Keratinocyte (primary cell): ENCODE measurements around the gene NETO2. TPM values are rescaled to one million over a fixed set of nuclear protein-coding genes. Genes with fewer than 3 reads are reported as not detected.

Experiments
- DNase-seq: peaks from one replicate; pipeline ENCODE4 v3.0.0-alpha.2; 2011; ENCODE audit warnings: low read depth, missing footprints, low spot score
- FAIRE-seq: peaks from 2 replicates; lab custom pipeline; 2011; peaks lifted over from hg19 to GRCh38; lab: Jason Lieb, UNC
- H2AFZ ChIP-seq: 2 replicates; pipeline ENCODE4 v1.6.0; 2012; ENCODE audit warnings: low read length, control low read depth, inconsistent platforms; ENCODE audit not compliant: control insufficient read depth
- H3K27ac ChIP-seq: 2 replicates; pipeline ENCODE4 v1.5.1; 2011; ENCODE audit warnings: low read length; ENCODE audit not compliant: control insufficient read depth, insufficient read depth
- H3K27me3 ChIP-seq: 3 replicates; pipeline ENCODE4 v1.6.0; 2011; ENCODE audit warnings: low read length; ENCODE audit not compliant: control insufficient read depth, insufficient read depth; ENCODE audit errors: extremely low read depth
- H3K36me3 ChIP-seq, 2 experiments: 2 replicates in 1 of 2; 3 replicates in 1 of 2; pipeline ENCODE4 v1.5.1; 2011; ENCODE audit warnings: low read length in 2 of 2, mild to moderate bottlenecking in 1 of 2; ENCODE audit not compliant: control insufficient read depth in 2 of 2, insufficient read depth in 2 of 2; ENCODE audit errors: extremely low read depth in 1 of 2
- H3K4me1 ChIP-seq: 3 replicates; pipeline ENCODE4 v1.5.1; 2011; ENCODE audit warnings: low read length; ENCODE audit not compliant: control insufficient read depth, insufficient read depth; ENCODE audit errors: extremely low read depth
- H3K4me2 ChIP-seq: 3 replicates; pipeline ENCODE4 v1.6.0; 2011; ENCODE audit warnings: low read depth, low read length; ENCODE audit not compliant: control insufficient read depth, insufficient read depth; ENCODE audit errors: extremely low read depth
- H3K4me3 ChIP-seq, 3 experiments: fragments of 200-600 bp in 1 of 3; sonication (generic) in 1 of 3; 2 replicates in 2 of 3; 3 replicates in 1 of 3; pipeline ENCODE4 v1.5.1; 2011 to 2016; ENCODE audit warnings: low read length in 3 of 3, mild to moderate bottlenecking in 3 of 3, control low read depth in 2 of 3, inconsistent platforms in 1 of 3, low read depth in 1 of 3, mixed read lengths in 1 of 3, mixed run types in 1 of 3, moderate library complexity in 1 of 3; ENCODE audit not compliant: control insufficient read depth in 2 of 3, insufficient read depth in 2 of 3; ENCODE audit errors: extremely low read depth in 1 of 3
- H3K79me2 ChIP-seq: 2 replicates; pipeline ENCODE4 v1.6.0; 2012; ENCODE audit warnings: low read length; ENCODE audit not compliant: control insufficient read depth, insufficient read depth
- H3K9ac ChIP-seq: 3 replicates; pipeline ENCODE4 v1.6.0; 2011; ENCODE audit warnings: low read length; ENCODE audit not compliant: control insufficient read depth, insufficient read depth; ENCODE audit errors: extremely low read depth
- H3K9me1 ChIP-seq: 3 replicates; pipeline ENCODE4 v1.6.0; 2011; ENCODE audit warnings: low read length; ENCODE audit not compliant: control insufficient read depth, insufficient read depth; ENCODE audit errors: extremely low read depth
- H3K9me3 ChIP-seq: 2 replicates; pipeline ENCODE4 v1.5.1; 2012; ENCODE audit warnings: low read depth, low read length; ENCODE audit not compliant: control insufficient read depth
- H4K20me1 ChIP-seq: 3 replicates; pipeline ENCODE4 v1.6.0; 2011; ENCODE audit warnings: low read length; ENCODE audit not compliant: control insufficient read depth, insufficient read depth; ENCODE audit errors: extremely low read depth
- CTCF ChIP-seq, 3 experiments: IDR thresholded peaks in 1 of 3; conservative IDR thresholded peaks in 1 of 3; optimal IDR thresholded peaks in 1 of 3; 2 replicates in 2 of 3; 3 replicates in 1 of 3; pipeline versions ENCODE3 to v1.5.1; 2011; ENCODE audit warnings: low read length in 3 of 3, mild to moderate bottlenecking in 3 of 3, moderate library complexity in 2 of 3, control low read depth in 1 of 3, inconsistent platforms in 1 of 3; ENCODE audit not compliant: insufficient read depth in 2 of 3; ENCODE audit errors: extremely low read depth in 1 of 3
- EZH2 ChIP-seq: IDR thresholded peaks from one replicate; pipeline ENCODE4 v1.6.1; 2012; ENCODE audit warnings: inconsistent platforms, mild to moderate bottlenecking, low read length, moderate library complexity
- dilution Hi-C: fragments of 300-500 bp; cut with MboI; formaldehyde crosslinking; loops from one replicate; pipeline ENCODE4 v1.7.0; 2020; ENCODE audit warnings: low sequenced_read_pairs; ENCODE audit not compliant: extremely low pct_ligation_motif_present
- polyA plus RNA-seq, 5 experiments: library from polyadenylated mRNA; depleted of rRNA in 3 of 5; stranded (reverse) in 3 of 5; stranded (forward) in 1 of 5; unstranded in 1 of 5; fragments of >200 nt; gene quantifications; 1 replicate in 1 of 5; 2 replicates in 3 of 5; 3 replicates in 1 of 5; pipeline versions ENCODE4 v1.2.1 to v1.2.3, GENCODE V29; 2011 to 2012; ENCODE audit warnings: missing spikeins in 2 of 5, low read depth in 1 of 5, low replicate concordance in 1 of 5

Gene NETO2
- polyA plus RNA-seq, 1 donor (not counting 4 experiments of a cell fraction or from before 2014, with no cell fraction given) = 74.4 TPM

GRCh38 chr16:47045459-47045858, 98.3 kb downstream of the NETO2 start:
- no peak for TF ChIP-seq EZH2
- no peak for TF ChIP-seq CTCF (optimal IDR thresholded peaks at IDR 0.05 in 1 of 3, IDR thresholded peaks at IDR 0.05 in 1 of 3, conservative IDR thresholded peaks at IDR 0.05 in 1 of 3; ENCODE audit: extremely low read depth in 1 of 3, insufficient read depth in 2 of 3, low read length in 3 of 3)

GRCh38 chr16:47045023-47045422, 98.7 kb downstream of the NETO2 start:
- H2AFZ ChIP-seq = no peak overlapping the region
- no peak for FAIRE-seq
- no peaks in the 10 kb centered on the region for H3K9me1 ChIP-seq
- no peaks in the 10 kb centered on the region for H3K4me1 ChIP-seq
- H4K20me1 ChIP-seq = no peaks in the 10 kb centered on the region
- TF ChIP-seq CTCF (optimal IDR thresholded peaks at IDR 0.05 in 1 of 3, IDR thresholded peaks at IDR 0.05 in 1 of 3, conservative IDR thresholded peaks at IDR 0.05 in 1 of 3; ENCODE audit: extremely low read depth in 1 of 3, insufficient read depth in 2 of 3, low read length in 3 of 3) (no peak), EZH2 (no peak)
- dilution Hi-C loops = no loop called here
- no peaks in the 10 kb centered on the region for H3K79me2 ChIP-seq
- no peaks in the 10 kb centered on the region for H3K9me3 ChIP-seq
- H3K4me3 ChIP-seq = no peak overlapping the region
- H3K27me3 ChIP-seq = no peaks in the 10 kb centered on the region
- DNase-seq = no peak
- no peaks in the 10 kb centered on the region for H3K36me3 ChIP-seq
- no peak overlapping the region for H3K27ac ChIP-seq
- H3K9ac ChIP-seq = no peak overlapping the region
- no peak overlapping the region for H3K4me2 ChIP-seq

More at GRCh38 chr16:47045459-47045858, 98.3 kb downstream of the NETO2 start:
- Histone ChIP-seq H3K4me1 (no peaks in the 10 kb centered on the region), H3K27ac (no peak overlapping the region), H3K9me1 (no peaks in the 10 kb centered on the region), H3K9ac (no peak overlapping the region), H3K4me3 (no peak overlapping the region), H3K79me2 (no peaks in the 10 kb centered on the region), H3K4me2 (no peak overlapping the region), H2AFZ (no peak overlapping the region), H3K27me3 (no peaks in the 10 kb centered on the region), H4K20me1 (no peaks in the 10 kb centered on the region), H3K36me3 (no peaks in the 10 kb centered on the region), H3K9me3 (no peaks in the 10 kb centered on the region)
- FAIRE-seq (no peak), DNase-seq (no peak)
- dilution Hi-C loops = no loop called here
